ENCODE data around the gene IL23A.

The IL23A gene

GRCh38 chr12:56361487-56362129 is 22.9 kb downstream of the IL23A start:
- DNase-seq (ENCODE audit: low spot score) = no peak

GRCh38 chr12:56362130-56363059 is 23.7 kb downstream of the IL23A start, which contains the start of gene APOF:
APOF (minus strand) TSS chr12:56362857; CDS start chr12:56362745, 112 bp downstream.
- DNase-seq (ENCODE audit: low spot score) = no peak

DNA sequence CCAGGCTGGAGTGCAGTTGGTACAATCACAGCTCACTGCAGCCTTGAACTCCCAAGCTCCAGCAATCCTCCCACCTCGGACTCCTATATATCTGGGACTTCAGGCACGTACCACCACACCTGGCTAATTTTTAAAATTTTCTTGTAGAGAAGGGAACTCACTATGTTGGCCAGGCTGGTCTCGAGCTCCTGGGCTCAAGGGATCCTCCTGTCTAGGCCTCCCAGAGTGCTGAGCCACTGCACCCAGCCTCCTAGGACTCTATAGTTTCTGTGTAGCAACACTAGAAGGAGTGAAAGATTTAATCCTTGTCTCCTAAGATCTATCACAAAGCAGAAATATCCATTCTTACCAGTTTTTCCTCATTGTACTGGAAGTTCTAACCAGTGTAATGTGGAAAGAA is 28.3 kb downstream of the IL23A start:
- DNase-seq (ENCODE audit: low spot score) = no peak

GRCh38 chr12:56373515-56373914 is 34.8 kb downstream of the IL23A start:
- no peak for DNase-seq (ENCODE audit: low spot score)

GRCh38 chr12:56374726-56375597 is 36.3 kb downstream of the IL23A start:
- no peak for DNase-seq (ENCODE audit: low spot score)

DNA sequence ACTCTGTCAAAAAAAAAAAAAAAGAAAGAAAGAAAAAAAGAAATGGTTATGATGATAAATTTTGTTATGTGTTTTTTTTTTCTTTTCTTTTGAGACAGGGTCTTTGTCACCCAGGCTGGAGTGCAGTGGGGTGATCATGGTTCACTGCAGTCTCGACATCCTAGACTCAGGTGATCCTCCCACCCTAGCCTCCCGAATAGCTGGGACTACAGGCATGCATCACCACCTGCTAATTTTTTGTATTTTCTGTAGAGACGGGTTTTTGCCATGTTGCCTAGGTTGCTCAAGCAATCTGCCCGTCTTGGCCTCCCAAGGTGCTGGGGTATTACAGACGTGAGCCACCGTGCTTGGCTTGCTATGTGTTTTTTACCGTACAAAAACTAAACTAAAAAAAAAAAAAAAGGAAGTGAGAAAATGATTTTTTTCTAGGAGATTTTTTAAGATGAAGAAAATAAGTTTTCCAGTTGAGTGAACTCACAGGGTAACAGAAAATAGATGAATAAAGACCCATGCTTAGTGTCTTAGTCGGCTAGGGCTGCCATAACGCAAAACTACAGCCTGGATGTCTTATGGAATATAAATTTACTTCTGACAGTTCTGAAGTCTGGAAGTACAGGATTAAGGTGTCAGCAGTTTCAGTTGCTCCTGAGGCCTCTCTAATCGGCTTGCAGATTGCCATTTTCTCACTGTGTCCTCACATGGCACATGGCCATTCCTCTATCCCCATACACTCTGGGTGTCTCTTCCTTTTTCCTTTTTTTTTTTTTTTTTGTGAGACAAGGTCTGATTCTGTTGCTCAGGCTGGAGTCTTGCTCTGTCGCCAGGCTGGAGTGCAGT is 37.1 kb downstream of the IL23A start:
- DNase-seq (ENCODE audit: low spot score) = no peak

- DNase-seq (ENCODE audit: low spot score) = no peak
Observed at GRCh38 chr12:56377310-56377988, 38.8 kb downstream of the IL23A start.

- DNase-seq (ENCODE audit: low spot score) = no peak
Observed at GRCh38 chr12:56377989-56378316, 39.3 kb downstream of the IL23A start.

DNA sequence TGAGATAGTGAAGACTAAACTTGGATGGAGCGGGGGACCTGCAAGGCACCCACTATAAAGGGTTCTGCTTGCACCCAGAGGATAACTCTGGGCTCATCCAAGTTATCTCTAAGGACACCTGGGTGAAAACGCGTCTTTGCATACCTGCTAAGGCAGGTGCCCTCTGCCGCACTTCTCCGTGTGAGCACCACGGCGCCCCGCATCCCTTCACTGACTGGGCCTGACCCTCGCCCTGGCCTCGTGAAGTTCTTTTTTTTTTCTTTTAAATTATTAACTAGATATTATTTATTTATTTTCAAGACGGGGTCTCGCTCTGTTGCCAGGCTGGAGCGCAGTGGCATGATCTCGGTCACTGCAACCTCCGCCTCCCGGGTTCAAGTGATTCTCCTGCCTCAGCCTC is 43.9 kb downstream of the IL23A start:
- DNase-seq (ENCODE audit: low spot score) = no peak

GRCh38 chr12:56385873-56386272 is 47.2 kb downstream of the IL23A start:
- no peak for DNase-seq (ENCODE audit: low spot score)

GRCh38 chr12:56387152-56387736 is 48.6 kb downstream of the IL23A start:
- no peak for DNase-seq (ENCODE audit: low spot score)

DNA sequence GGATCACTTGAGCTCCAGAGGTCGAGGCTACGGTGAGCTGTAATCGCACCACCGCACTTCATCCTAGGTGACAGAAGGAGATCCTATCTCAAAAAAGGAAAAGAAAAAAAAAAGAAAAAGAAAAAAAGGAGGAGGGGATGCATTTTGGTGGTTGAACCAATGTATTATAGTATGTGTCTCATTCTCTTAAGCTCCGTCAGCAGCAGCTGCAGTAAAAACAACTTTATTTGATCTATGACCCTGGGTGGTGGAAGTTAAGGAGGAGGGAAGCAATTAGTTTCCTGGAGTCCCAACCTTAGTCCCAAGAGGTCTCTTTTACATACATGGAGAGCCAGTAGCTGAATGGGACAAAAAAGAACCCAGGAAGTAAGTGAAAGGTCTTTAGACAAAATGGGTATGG is 50.7 kb downstream of the IL23A start:
- DNase-seq (ENCODE audit: low spot score) = no peak
